GM10847 (cell line): ENCODE data around the gene DMD.

Source experiments
- POLR2A ChIP-seq: IDR thresholded peaks from 2 replicates; pipeline ENCODE4 v1.6.1; 2011; ENCODE audit not compliant: insufficient read length; ENCODE audit errors: extremely low read depth

DMD gene

GRCh38 chrX:32867781-32868523, 343.4 kb downstream of the DMD start:
- TF ChIP-seq POLR2A, result no peak

DNA sequence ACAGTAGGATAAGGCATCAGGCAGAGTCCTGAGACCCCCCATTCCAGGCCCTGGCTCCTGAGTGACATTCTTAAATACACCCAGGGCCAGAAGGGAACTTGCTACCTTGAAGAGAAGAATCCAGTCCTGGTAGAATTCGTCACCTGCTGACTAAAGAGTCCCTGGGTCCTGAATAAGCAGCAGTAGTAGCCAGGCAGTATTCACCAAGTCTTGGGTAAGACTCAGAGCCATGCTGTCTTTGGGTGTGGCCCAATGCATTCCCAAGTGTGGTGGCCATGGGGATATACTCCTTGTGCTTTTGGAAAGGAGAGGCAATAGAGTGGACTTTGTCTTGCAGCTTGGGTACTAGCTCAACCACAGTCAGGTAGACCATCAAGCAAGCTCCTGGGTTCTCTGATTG, 359.1 kb downstream of the DMD start:
- TF ChIP-seq POLR2A, result no peak

DNA sequence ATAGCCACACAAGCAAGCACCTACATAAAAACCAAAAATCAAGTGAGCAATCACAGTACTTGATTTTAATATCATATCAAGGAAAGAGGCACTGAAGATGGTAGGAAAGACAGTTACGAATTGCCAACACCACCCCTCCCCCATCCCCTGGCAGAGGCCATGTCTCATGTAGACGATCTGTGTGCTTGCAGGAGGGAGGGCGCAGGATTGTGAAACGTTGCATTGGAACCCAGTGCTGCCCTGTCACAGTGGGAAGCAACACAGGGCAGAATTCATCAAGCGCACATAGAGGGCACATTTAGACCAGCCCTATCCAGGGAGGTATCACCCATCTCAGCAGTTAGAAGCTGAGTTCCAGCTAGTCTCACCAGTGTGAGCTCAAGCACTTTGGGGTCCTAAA, 359.8 kb downstream of the DMD start:
- no peak for TF ChIP-seq POLR2A

GRCh38 chrX:32847921-32848320, 363.4 kb downstream of the DMD start:
- no peak for TF ChIP-seq POLR2A

DNA sequence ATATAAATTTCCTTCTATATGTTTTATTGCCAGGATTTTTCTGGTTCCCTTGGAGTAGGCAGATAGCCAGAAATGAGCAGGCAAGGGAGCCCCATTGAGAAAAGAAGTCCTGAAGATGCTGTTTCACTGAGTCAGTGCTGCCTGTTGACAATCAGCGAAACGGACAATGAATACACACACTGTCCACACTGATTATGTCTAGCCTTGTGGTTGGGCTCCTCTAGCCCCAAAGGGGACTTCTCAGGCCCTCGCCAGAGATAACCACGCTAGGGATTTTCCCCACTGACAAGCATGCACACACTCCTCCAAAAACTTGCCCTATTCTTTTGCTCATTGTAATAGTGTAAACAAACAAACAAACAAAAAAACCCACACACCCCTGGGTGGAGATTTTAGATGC, 369.3 kb downstream of the DMD start:
- TF ChIP-seq POLR2A, result no peak

GRCh38 chrX:32839781-32840180, 371.6 kb downstream of the DMD start:
- no peak for TF ChIP-seq POLR2A

DNA sequence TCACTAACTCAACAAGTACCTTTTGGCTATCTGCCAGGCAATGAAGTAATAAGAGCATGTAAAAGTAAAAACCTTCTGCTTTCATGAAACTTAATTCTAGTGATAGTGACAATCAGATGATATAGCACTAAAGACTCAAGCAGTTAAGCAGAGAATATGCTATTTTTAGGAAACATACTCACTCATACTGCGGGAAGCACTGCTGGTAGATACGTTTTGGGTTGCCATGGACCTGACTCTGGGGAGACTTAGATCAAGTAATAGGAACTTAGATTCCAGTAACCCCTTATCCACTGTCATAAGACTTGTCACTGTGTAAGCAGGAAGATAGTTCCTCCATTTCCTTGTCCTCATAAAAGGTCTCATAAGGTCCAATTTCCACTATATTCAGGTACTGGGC, 386.3 kb downstream of the DMD start:
- no peak for TF ChIP-seq POLR2A

DNA sequence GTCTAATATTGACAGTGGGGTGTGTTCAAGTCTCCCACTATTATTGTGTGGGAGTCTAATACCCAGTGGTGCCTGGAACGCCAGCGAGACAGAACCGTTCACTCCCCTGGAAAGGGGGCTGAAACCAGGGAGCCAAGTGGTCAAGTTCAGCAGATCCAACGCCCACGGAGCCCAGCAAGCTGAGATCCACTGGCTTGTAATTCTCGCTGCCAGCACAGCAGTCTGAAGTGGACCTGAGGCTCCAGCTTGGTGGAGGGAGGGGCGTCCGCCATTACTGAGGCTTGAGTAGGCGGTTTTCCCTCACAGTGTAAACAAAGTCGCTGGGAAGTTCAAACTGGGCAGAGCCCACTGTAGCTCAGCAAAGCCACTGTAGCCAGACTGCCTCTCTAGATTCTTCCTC, 407.3 kb downstream of the DMD start:
- no peak for TF ChIP-seq POLR2A

DNA sequence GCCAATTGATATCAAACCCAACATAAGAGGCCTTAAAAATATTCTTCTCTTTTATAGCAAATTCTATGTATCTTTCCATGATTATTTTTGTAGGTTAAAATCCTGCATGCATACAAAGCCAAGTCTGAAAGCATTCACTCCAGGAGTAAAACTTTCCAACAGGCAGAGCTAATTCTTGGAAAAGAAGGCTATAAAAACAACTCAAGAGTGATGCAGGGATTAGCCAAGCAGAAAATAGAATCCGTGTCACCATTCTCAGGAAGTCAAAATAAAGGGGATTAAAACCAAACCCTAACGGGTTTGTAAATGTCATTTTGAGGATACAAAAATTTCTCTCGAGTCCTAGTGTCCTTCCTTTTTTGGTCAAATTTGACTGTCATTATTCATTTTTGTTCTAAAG, 412.4 kb downstream of the DMD start:
- TF ChIP-seq POLR2A, result no peak

GRCh38 chrX:32788936-32789335, 422.4 kb downstream of the DMD start:
- no peak for TF ChIP-seq POLR2A

DNA sequence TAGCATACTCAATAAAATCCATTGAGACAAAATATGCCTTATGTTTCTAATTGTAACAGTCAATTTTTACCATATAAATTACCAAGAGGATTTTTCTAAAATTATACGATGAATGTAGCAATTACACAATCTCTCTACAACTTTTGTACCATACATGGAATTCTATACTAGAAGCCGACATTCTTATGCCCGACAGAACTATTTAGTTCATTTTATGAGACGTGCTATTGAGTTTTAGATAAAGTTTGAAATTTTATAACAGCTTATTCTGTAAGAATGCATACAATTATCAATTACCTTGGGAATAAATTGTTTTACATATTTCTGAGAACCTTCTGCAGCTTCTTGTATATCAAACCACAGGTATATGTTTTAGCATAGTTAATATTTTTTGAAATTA, 431.2 kb downstream of the DMD start:
- TF ChIP-seq POLR2A, result no peak

DNA sequence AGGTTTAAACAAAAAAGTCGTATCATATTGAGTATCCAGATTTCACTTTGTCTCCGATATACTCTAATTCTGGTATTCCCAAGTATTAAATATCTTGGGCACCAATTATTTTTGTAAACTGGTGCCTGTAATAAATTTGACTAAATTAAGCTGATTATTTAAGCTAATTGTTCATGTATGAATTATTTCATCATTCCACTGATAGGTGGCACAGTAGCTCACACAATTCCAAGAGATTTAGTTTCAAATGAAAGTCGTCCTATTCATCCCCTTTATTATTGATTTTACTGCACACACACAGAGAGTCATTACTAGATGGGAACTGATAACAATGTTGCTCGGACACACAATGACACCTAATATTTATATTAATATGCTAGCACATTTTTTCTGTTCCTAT, 432.4 kb downstream of the DMD start:
- TF ChIP-seq POLR2A, result no peak

DNA sequence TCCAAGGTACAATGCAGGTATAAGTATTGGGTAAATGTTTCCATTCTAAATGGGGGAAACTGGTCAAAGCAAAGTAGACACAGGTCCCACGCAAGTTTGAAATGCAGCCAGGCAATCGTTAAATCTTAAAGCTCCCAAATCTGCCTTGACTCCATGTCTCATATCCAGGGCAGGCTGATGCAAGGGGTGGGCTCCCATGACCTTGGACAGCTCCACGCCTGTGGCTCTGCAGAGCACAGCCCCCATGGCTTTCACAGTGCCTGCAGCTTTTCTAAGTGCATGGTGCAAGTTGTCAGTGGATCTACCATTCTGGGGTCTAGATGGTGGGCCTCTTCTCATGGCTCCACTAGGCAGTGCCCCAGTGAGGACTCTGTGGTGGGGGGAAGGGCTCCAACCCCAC, 436.4 kb downstream of the DMD start:
- TF ChIP-seq POLR2A, result no peak

DNA sequence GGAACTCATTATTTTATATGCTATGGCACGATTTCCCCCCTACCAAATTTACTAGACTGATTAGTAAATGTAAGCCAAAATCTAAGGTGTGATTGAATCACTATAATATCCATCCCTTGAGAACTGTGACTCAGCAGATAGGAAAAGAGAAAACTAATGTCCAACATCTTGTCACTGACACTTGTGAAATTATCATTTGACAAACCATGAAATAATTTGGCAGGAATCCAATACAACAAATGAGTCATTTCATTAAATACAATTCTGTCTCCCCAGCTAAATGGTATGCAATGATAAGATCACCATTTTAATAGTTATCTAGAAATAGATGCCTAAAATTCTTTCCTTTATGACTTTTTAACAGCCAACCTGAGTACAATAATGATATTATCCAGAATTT, 462.3 kb downstream of the DMD start:
- TF ChIP-seq POLR2A, result no peak

- no peak for TF ChIP-seq POLR2A
Observed at GRCh38 chrX:32745323-32745722, 466.0 kb downstream of the DMD start.

GRCh38 chrX:32744921-32745320, 466.4 kb downstream of the DMD start:
- no peak for TF ChIP-seq POLR2A

GRCh38 chrX:32741910-32742309, 469.4 kb downstream of the DMD start:
- TF ChIP-seq POLR2A, result no peak
